Right ventricle myocardium inferior (tissue), 1 donor: ENCODE results near the gene LMX1B. TPM values are rescaled to one million over a fixed set of nuclear protein-coding genes. Genes with fewer than 3 reads are reported as not detected.

Experiments used
- ATAC-seq: fragments of 200-7000 bp; cut with Tn5 transposase; one replicate; pipeline ENCODE4 v1.9.1; 2020; ENCODE audit warnings: mild to moderate bottlenecking, moderate library complexity
- DNase-seq: peaks from one replicate; pipeline ENCODE4 v3.0.0; 2021; ENCODE audit errors: missing footprints
- intact Hi-C: fragments of 100-400 bp; cut with DNase I; formaldehyde crosslinking; loops from one replicate; pipeline ENCODE4 v1.11.0; 2022
- total RNA-seq: library from RNA; stranded (reverse); fragmentation: NEBNext Ultra II Directional; extraction: Animal tissue kit (Norgen Biotek cat#: 25700); gene quantifications from one replicate; pipeline ENCODE4 v1.2.1, GENCODE V29; 2021
- donor health status: DM: no; HTN: yes; CAD: no; lungs with severe emphysema.

The LMX1B gene
- total RNA-seq, 1 donor from 2014 or later: 1.2 TPM

DNA sequence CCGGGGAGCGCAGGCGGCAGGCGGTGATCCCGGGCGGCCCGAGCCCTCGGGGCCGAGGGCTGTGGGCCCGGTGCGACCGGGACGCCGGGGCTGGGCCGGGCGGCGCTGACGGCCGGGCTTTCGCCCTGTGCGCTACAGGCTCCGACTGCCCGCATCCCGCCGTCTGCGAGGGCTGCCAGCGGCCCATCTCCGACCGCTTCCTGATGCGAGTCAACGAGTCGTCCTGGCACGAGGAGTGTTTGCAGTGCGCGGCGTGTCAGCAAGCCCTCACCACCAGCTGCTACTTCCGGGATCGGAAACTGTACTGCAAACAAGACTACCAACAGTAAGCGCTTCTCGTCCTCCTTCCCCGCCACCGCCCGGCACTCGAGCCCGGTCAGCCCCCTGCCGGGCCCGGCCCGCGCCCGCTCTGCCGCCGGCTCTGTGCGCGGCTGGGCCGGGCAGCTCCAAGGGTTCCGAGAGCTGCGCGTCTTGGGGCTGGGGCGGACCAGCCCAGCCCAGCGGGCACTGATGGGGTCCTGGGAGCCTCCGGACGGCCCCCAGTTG, 1.6 kb downstream of the LMX1B start:
- intact Hi-C loops: no loop called here
- DNase-seq (no peak), ATAC-seq (no peak)

- no peak for DNase-seq
- intact Hi-C loops: no loop called here
- no peak for ATAC-seq
Observed at GRCh38 chr9:126615791-126616447, 2.2 kb downstream of the LMX1B start.

DNA sequence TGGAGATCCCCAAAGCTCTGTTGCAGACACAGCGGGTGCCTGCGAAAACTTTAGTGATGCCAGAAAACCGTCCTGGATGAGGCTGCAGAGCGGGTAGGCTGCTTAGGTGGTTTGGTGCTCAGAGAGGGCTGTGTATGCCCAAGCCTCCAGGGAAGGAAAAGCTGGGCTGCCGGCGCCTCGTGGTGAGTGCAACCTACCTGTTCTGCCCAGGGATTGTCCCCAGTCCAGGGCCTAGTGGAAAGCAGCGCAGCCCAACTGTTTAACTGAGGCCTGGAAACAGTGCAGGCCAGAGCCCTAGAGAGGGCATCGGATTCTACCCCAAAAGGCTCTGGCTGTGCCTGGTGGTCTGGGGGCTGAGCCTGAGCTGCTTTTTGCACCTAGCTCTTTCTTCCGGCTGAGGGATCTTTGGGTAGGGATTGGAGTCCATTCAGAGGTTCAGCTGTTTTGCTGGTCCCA, 2.8 kb downstream of the LMX1B start:
- intact Hi-C loops: no loop called here
- ATAC-seq (no peak), DNase-seq (no peak)

GRCh38 chr9:126617003-126617822, 3.5 kb downstream of the LMX1B start:
- no peak for ATAC-seq
- intact Hi-C loops: no loop called here
- no peak for DNase-seq

- intact Hi-C loops: no loop called here
- ATAC-seq (no peak), DNase-seq (no peak)
Observed at GRCh38 chr9:126617823-126618165, 4.1 kb downstream of the LMX1B start.

- ATAC-seq (no peak), DNase-seq (no peak)
- intact Hi-C loops: no loop called here
Observed at GRCh38 chr9:126618190-126618584, 4.5 kb downstream of the LMX1B start.

GRCh38 chr9:126618585-126619360, 5.0 kb downstream of the LMX1B start:
- ATAC-seq (no peak), DNase-seq (no peak)
- intact Hi-C loops: no loop called here

DNA sequence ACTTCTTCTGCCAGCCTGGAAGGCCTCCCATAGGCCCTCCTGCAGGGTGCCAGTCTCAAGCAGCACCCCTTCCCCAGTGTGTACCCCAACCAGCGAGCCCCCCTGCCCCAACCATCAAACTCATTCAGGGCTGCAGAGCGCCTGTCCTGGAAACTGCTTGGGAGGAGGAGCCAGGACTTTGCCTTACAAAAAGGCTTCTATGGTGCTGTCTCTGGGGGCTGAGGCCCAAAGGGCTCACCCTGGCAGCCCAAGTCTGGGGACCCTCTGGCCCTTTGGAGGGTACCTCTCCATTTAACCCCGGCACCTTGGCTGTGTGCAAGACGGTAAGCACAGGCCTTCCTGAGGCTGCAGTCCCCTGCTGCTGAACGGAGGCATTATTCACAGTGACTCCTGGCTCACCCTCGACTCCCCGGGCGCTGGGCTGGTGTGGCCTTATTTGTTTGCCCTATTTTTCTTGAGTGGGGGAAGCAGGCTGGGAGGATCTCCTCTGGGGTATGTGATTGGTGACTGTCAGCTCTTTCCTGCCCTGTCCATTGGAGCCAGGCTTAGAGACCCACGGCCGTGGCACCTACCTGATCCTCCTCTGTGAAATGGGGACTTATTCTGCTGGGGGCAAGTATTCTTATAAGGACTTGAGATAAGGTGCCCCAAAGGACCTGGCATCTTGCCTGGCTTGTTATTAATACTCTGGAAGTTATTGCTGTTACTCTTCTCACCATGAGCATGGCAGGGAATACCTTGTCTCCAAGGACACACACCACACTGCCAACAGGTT, 5.8 kb downstream of the LMX1B start:
- intact Hi-C loops: no loop called here
- DNase-seq: no peak
- ATAC-seq: no peak

- intact Hi-C loops: no loop called here
- ATAC-seq (no peak), DNase-seq (no peak)
Observed at GRCh38 chr9:126620478-126620877, 6.8 kb downstream of the LMX1B start.

DNA sequence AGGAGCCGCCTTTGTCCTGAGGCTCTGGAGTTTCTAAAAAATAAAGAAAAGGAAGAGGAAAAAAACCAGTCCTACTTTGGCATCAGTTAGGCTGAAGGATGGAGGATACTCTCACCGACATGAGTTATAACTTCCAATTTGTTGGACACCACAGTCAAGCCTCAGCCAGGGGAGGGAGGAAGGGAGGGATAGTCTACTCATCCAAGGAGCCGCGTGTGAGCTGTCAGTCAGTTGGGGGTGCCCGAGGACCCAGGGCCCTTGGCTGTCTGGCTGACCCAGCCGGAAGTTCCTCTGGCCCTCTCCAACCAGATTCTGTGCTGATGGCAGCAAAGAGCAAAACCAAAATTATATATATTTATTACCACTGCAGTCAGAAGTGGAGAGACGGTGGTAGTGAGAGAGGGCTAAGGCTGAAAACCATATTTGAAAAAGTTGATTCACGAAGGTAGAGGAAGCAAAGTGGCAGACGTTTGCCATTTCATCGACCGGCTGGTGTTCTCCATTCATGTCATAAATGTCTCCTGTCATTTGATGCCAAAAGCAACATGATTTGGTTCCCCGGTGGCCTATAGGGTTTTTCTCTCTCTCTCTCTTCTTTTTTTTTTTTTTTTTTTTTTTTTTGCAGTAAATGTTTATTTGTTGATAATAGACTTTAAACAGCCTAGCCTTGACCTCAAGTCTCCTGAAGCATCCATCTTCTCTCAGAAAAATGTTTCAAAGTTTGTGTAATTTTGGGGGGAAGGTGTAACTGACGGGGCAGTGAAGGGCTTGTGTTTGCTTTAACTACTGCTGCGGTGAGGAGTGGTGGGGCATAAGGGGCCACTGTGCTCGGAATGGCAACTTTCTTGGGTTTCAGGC, 7.6 kb downstream of the LMX1B start:
- ATAC-seq (no peak), DNase-seq (no peak)
- intact Hi-C loops: no loop called here

- ATAC-seq (no peak), DNase-seq (no peak)
- intact Hi-C loops: no loop called here
Observed at GRCh38 chr9:126621919-126622735, 8.4 kb downstream of the LMX1B start.

- no peak for DNase-seq
- intact Hi-C loops: no loop called here
- no peak for ATAC-seq
Observed at GRCh38 chr9:126623314-126623666, 9.6 kb downstream of the LMX1B start.

DNA sequence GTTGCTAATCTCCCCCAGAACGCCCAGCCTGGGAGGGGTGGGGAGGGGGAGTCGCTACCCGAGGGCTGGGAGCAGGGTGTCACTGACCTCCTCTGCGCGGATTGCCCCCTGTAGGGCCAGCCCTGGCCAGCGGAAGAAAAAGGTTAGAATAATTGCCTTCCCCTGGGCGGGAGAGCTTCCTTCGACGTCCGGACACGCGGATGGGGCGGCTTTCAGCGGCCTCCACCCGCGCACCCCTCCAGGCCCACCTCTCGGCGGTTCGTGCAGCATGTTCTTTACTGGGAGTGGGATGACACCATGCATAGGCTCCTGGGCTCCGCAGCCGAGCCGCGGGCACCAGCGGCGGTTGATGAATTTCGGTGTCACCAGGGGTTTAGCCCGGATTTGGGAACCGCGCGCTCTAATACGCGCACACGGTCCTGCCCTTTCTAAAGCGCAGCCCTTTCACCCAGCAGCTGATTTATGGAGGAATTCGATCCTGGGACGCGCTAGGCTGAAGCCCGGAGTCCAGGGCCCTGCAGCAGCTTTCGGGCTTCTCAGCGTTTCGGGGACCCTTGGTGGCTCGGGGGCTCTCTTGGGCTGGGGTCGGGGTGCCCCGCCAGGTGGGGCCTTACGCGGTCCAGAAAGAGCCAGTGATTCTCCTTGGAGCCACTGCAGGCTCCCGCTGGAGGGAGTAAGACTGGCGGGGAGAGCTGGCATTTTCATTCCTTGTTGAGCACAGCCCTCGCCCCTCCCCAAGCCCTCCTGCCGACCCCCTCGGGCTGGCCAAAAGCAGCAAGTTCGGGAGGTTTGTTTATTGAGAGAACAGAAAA, 10.1 kb downstream of the LMX1B start:
- intact Hi-C loops: no loop called here
- DNase-seq (no peak), ATAC-seq (no peak)

DNA sequence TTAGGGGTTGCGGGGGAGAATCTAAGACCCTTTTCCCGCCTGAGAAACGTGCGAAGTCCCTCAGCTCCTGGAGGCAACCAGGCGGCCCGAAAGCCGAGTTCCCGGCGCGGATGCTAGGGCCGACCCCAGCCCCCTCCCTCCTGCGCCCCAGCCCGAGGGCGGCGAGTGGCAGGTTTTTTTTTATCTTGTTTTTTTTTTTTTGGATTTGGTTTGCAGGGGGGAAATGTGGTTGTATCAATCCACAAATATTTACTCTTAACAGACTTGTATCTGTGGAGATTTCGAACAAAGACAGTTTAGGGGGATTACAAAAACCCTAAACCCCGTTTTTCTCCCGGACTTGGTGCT, 10.7 kb downstream of the LMX1B start:
- DNase-seq (no peak), ATAC-seq (no peak)
- intact Hi-C loops: no loop called here

GRCh38 chr9:126624912-126625311, 11.2 kb downstream of the LMX1B start:
- no peak for ATAC-seq
- intact Hi-C loops: no loop called here
- DNase-seq: no peak

- intact Hi-C loops: no loop called here
- DNase-seq (no peak), ATAC-seq (no peak)
Observed at GRCh38 chr9:126625329-126626126, 11.8 kb downstream of the LMX1B start.
